ENCODE measurements around the gene EDN3. TPM values are rescaled to one million over a fixed set of nuclear protein-coding genes. Genes with fewer than 3 reads are reported as not detected.
"Not testable (repeated sequence)": the region's sequence is repeated elsewhere in the genome, so short reads cannot be mapped to it uniquely, and the experiment has no call there.

The EDN3 gene
- total and polyA plus RNA-seq, 2 donors (not counting 3 experiments of a cell fraction or from before 2014, with no cell fraction given) = not detected

GRCh38 chr20:59335377-59335776, 35.0 kb downstream of the EDN3 start:
- BruUV-seq (replicated peaks) = no TSS peak
- H3K27me3 ChIP-seq (ENCODE audit: control insufficient read depth in 2 of 2, insufficient read depth in 2 of 2, low read length in 2 of 2) = no peaks in the 10 kb centered on the region
- H3K36me3 ChIP-seq (ENCODE audit: control insufficient read depth in 2 of 2, extremely low read depth in 1 of 2, insufficient read depth in 2 of 2, low read length in 2 of 2) = no peaks in the 10 kb centered on the region
- H3K4me3 ChIP-seq (replicated peaks in 1 of 3; ENCODE audit: insufficient read depth in 1 of 3, low read depth in 1 of 3, low read length in 3 of 3) = no peak overlapping the region
- ChIA-PET CTCF (no interaction called here), POLR2A (no interaction called here)
- no peaks in the 10 kb centered on the region for H3K79me2 ChIP-seq (ENCODE audit: control insufficient read depth, insufficient read depth, low read length)
- H3K4me2 ChIP-seq (ENCODE audit: insufficient read depth, low read length) = no peak overlapping the region
- H3K4me1 ChIP-seq (ENCODE audit: control insufficient read depth, extremely low read depth, insufficient read depth, low read length) = no peaks in the 10 kb centered on the region
- no peak overlapping the region for H3K9ac ChIP-seq (replicated peaks; ENCODE audit: extremely low read depth, insufficient read depth, low read length)
- no peak overlapping the region for H3K27ac ChIP-seq (ENCODE audit: insufficient read depth, low read depth, low read length)
- TF ChIP-seq CTCF (IDR thresholded peaks at IDR 0.05; ENCODE audit: extremely low read depth in 1 of 2, insufficient read depth in 1 of 2, low read depth in 1 of 2, low read length in 2 of 2) = no peak
- no peak for TF ChIP-seq JUN (IDR thresholded peaks at IDR 0.05; ENCODE audit: borderline replicate concordance, insufficient read depth, insufficient read length, low read depth)
- no peak for TF ChIP-seq MYC (IDR thresholded peaks at IDR 0.05; ENCODE audit: low read depth, low read length)
- no peak for TF ChIP-seq FOS (IDR thresholded peaks at IDR 0.05; ENCODE audit: borderline replicate concordance, insufficient read depth, low read length)
- intact Hi-C loops (cut with micrococcal nuclease) = no loop called here
- dilution Hi-C loops (cut with MboI; ENCODE audit: extremely low pct_ligation_motif_present, low sequenced_read_pairs) = no loop called here
- H4K20me1 ChIP-seq (replicated peaks; ENCODE audit: control insufficient read depth, extremely low read depth, insufficient read depth, low read length) = no peaks in the 10 kb centered on the region
- no peak for FAIRE-seq
- no peaks in the 10 kb centered on the region for H3K9me1 ChIP-seq (replicated peaks; ENCODE audit: control insufficient read depth, extremely low read depth, insufficient read depth, low read length)
- no peaks in the 10 kb centered on the region for H3K9me3 ChIP-seq (replicated peaks; ENCODE audit: control insufficient read depth, insufficient read depth, low read length)
- no peak overlapping the region for H2AFZ ChIP-seq (ENCODE audit: low read depth, low read length)
- DNase-seq (ENCODE audit: low read depth, low spot score) = no peak

GRCh38 chr20:59336540-59336939, 36.1 kb downstream of the EDN3 start:
- TF ChIP-seq FOS (IDR thresholded peaks at IDR 0.05; ENCODE audit: borderline replicate concordance, insufficient read depth, low read length) = no peak
- dilution Hi-C loops (cut with MboI; ENCODE audit: extremely low pct_ligation_motif_present, low sequenced_read_pairs) (no loop called here), intact Hi-C loops (cut with micrococcal nuclease) (no loop called here)
- CTCF ChIA-PET = no interaction called here
- no peak overlapping the region for H3K4me3 ChIP-seq (replicated peaks in 1 of 3; ENCODE audit: insufficient read depth in 1 of 3, low read depth in 1 of 3, low read length in 3 of 3)
- no peaks in the 10 kb centered on the region for H3K27me3 ChIP-seq (ENCODE audit: control insufficient read depth in 2 of 2, insufficient read depth in 2 of 2, low read length in 2 of 2)
- H3K9ac ChIP-seq (replicated peaks; ENCODE audit: extremely low read depth, insufficient read depth, low read length) = no peak overlapping the region
- FAIRE-seq (no peak), DNase-seq (ENCODE audit: low read depth, low spot score) (no peak)
- no TSS peak for BruUV-seq (replicated peaks)
- no peak overlapping the region for H2AFZ ChIP-seq (ENCODE audit: low read depth, low read length)
- H4K20me1 ChIP-seq (replicated peaks; ENCODE audit: control insufficient read depth, extremely low read depth, insufficient read depth, low read length) = no peaks in the 10 kb centered on the region
- no peaks in the 10 kb centered on the region for H3K9me3 ChIP-seq (replicated peaks; ENCODE audit: control insufficient read depth, insufficient read depth, low read length)
- H3K4me1 ChIP-seq (ENCODE audit: control insufficient read depth, extremely low read depth, insufficient read depth, low read length) = no peaks in the 10 kb centered on the region
- no peaks in the 10 kb centered on the region for H3K9me1 ChIP-seq (replicated peaks; ENCODE audit: control insufficient read depth, extremely low read depth, insufficient read depth, low read length)
- H3K36me3 ChIP-seq (ENCODE audit: control insufficient read depth in 2 of 2, extremely low read depth in 1 of 2, insufficient read depth in 2 of 2, low read length in 2 of 2) = no peaks in the 10 kb centered on the region
- POLR2A ChIA-PET = no interaction called here
- no peak overlapping the region for H3K27ac ChIP-seq (ENCODE audit: insufficient read depth, low read depth, low read length)
- H3K79me2 ChIP-seq (ENCODE audit: control insufficient read depth, insufficient read depth, low read length) = no peaks in the 10 kb centered on the region
- H3K4me2 ChIP-seq (ENCODE audit: insufficient read depth, low read length) = no peak overlapping the region

- dilution Hi-C loops (cut with MboI; ENCODE audit: extremely low pct_ligation_motif_present, low sequenced_read_pairs); CTCF ChIA-PET: not testable (repeated sequence)
These were observed 38.0 kb downstream of the EDN3 start for GRCh38 chr20:59338444-59338843.

More at GRCh38 chr20:59338444-59338843, 38.0 kb downstream of the EDN3 start:
- H3K27ac ChIP-seq (ENCODE audit: insufficient read depth, low read depth, low read length); H3K4me1 ChIP-seq (ENCODE audit: control insufficient read depth, extremely low read depth, insufficient read depth, low read length); H3K4me3 ChIP-seq (replicated peaks in 1 of 3; ENCODE audit: insufficient read depth in 1 of 3, low read depth in 1 of 3, low read length in 3 of 3); BruUV-seq (replicated peaks); H3K9ac ChIP-seq (replicated peaks; ENCODE audit: extremely low read depth, insufficient read depth, low read length); H4K20me1 ChIP-seq (replicated peaks; ENCODE audit: control insufficient read depth, extremely low read depth, insufficient read depth, low read length); FAIRE-seq; H2AFZ ChIP-seq (ENCODE audit: low read depth, low read length); H3K9me3 ChIP-seq (replicated peaks; ENCODE audit: control insufficient read depth, insufficient read depth, low read length); H3K36me3 ChIP-seq (ENCODE audit: control insufficient read depth in 2 of 2, extremely low read depth in 1 of 2, insufficient read depth in 2 of 2, low read length in 2 of 2); DNase-seq (ENCODE audit: low read depth, low spot score); H3K79me2 ChIP-seq (ENCODE audit: control insufficient read depth, insufficient read depth, low read length); POLR2A ChIA-PET; H3K27me3 ChIP-seq (ENCODE audit: control insufficient read depth in 2 of 2, insufficient read depth in 2 of 2, low read length in 2 of 2); H3K4me2 ChIP-seq (ENCODE audit: insufficient read depth, low read length); intact Hi-C loops (cut with micrococcal nuclease); H3K9me1 ChIP-seq (replicated peaks; ENCODE audit: control insufficient read depth, extremely low read depth, insufficient read depth, low read length): not testable (repeated sequence)

Measured in endothelial cell of umbilical vein (primary cell).